Breast epithelium (tissue), 3 donors: ENCODE results near the gene REG3G.

Source experiments
- CTCF ChIP-seq, 3 donors: fragments of 450-650 bp; IDR thresholded peaks; one replicate each; pipeline ENCODE4 v1.5.1; 2016 to 2017; ENCODE audit warnings: antibody characterized with exemption in 3 of 3, mild to moderate bottlenecking in 3 of 3, moderate library complexity in 3 of 3
- POLR2AphosphoS5 ChIP-seq, 3 donors: sonication (generic); formaldehyde crosslinking; IDR thresholded peaks; one replicate each; pipeline ENCODE4 v1.6.1; 2017; ENCODE audit warnings: antibody characterized with exemption in 3 of 3

GRCh38 chr2:79001285-79001684 is 24.2 kb upstream of the REG3G start:
- TF ChIP-seq POLR2AphosphoS5 (IDR thresholded peaks at IDR 0.05) (no peak), CTCF (IDR thresholded peaks at IDR 0.05) (no peak)
